Upper lobe of left lung (tissue), 4 donors: Measurements from ENCODE around the gene SNX32.
"Not testable (repeated sequence)": the region's sequence is repeated elsewhere in the genome, so short reads cannot be mapped to it uniquely, and the experiment has no call there.

Experiments
- CTCF ChIP-seq, 6 experiments: fragments of 450-650 bp in 4 of 6; fragments of 200-600 bp in 2 of 6; sonication (generic) in 2 of 6; IDR thresholded peaks; one replicate each; pipeline ENCODE4 v1.5.1; 2016 to 2019; ENCODE audit warnings: antibody characterized with exemption in 6 of 6
- POLR2A ChIP-seq, 4 donors: fragments of 450-650 bp; IDR thresholded peaks; one replicate each; pipeline ENCODE4 v1.5.1; 2016 to 2017; ENCODE audit warnings: antibody characterized with exemption in 4 of 4, mild to moderate bottlenecking in 2 of 4
- POLR2AphosphoS5 ChIP-seq, 2 donors: sonication (generic); formaldehyde crosslinking; IDR thresholded peaks; one replicate each; pipeline ENCODE4 v1.5.1; 2017; ENCODE audit warnings: antibody characterized with exemption in 2 of 2

DNA sequence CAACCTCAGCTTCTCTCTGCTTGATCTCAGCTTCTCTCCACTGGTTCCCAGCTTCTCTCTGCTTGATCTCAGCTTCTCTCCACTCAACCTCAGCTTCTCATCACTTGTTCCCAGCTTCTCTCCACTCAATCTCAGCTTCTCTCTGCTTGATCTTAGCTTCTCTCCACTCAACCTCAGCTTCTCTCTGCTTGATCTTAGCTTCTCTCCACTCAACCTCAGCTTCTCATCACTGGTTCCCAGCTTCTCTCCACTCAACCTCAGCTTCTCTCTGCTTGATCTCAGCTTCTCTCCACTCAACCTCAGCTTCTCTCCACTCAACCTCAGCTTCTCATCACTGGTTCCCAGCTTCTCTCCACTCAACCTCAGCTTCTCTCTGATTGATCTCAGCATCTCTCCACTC is 1.5 kb upstream of the SNX32 start:
- not testable (repeated sequence) for TF ChIP-seq POLR2AphosphoS5, CTCF, POLR2A (IDR thresholded peaks at IDR 0.05)
